Measurements from ENCODE around the gene COL15A1.

GRCh38 chr9:99105152-99106043 lies 161.7 kb downstream of the COL15A1 start:
- TF ChIP-seq CTCF (IDR thresholded peaks at IDR 0.05 in 8 of 11, conservative IDR thresholded peaks at IDR 0.05 in 3 of 11), result no peak
- TF ChIP-seq POLR2A (IDR thresholded peaks at IDR 0.05), result no peak

Data from spleen (tissue), 7 donors.